Fibroblast of lung (primary cell): Measurements from ENCODE around the gene HRK. TPM values are rescaled to one million over a fixed set of nuclear protein-coding genes. Genes with fewer than 3 reads are reported as not detected.
A peak's percentile ranks its signal among the peaks of the same experiment; 100 is the strongest.

ENCODE experiments used
- DNase-seq, 2 donors: peaks; one replicate each; pipeline versions ENCODE4 v3.0.0 to v3.0.0-alpha.2; 2010; ENCODE audit warnings: low read depth in 2 of 2
- H2AFZ ChIP-seq: 2 replicates; pipeline ENCODE4 v1.5.1; 2012; ENCODE audit warnings: low read length, control low read depth, inconsistent platforms
- H3K27ac ChIP-seq: 2 replicates; pipeline ENCODE4 v1.5.1; 2011; ENCODE audit warnings: low read length, control low read depth; ENCODE audit not compliant: insufficient read depth
- H3K27me3 ChIP-seq: 2 replicates; pipeline ENCODE4 v1.5.1; 2011; ENCODE audit warnings: mild to moderate bottlenecking, low read length; ENCODE audit not compliant: control insufficient read depth, insufficient read depth
- H3K36me3 ChIP-seq: 2 replicates; pipeline ENCODE4 v1.5.1; 2011; ENCODE audit warnings: low read length; ENCODE audit not compliant: control insufficient read depth, insufficient read depth
- H3K4me1 ChIP-seq: 2 replicates; pipeline ENCODE4 v1.5.1; 2011; ENCODE audit warnings: low read length; ENCODE audit not compliant: control insufficient read depth, insufficient read depth; ENCODE audit errors: extremely low read depth
- H3K4me2 ChIP-seq: 2 replicates; pipeline ENCODE4 v1.5.1; 2011; ENCODE audit warnings: low read length, control low read depth; ENCODE audit not compliant: insufficient read depth; ENCODE audit errors: extremely low read depth
- H3K4me3 ChIP-seq, 4 experiments: fragments of 200-600 bp in 1 of 4; sonication (generic) in 1 of 4; replicated peaks in 1 of 4; 2 replicates each; pipeline ENCODE4 v1.5.1; 2011 to 2016; ENCODE audit warnings: low read length in 4 of 4, low read depth in 3 of 4, mild to moderate bottlenecking in 3 of 4, control low read depth in 2 of 4, inconsistent platforms in 1 of 4, mixed read lengths in 1 of 4; ENCODE audit not compliant: insufficient read depth in 1 of 4; ENCODE audit errors: control extremely low read depth in 1 of 4
- H3K79me2 ChIP-seq: 2 replicates; pipeline ENCODE4 v1.5.1; 2012; ENCODE audit warnings: mild to moderate bottlenecking, low read length, inconsistent platforms; ENCODE audit not compliant: control insufficient read depth, insufficient read depth
- H3K9ac ChIP-seq: 2 replicates; pipeline ENCODE4 v1.5.1; 2011; ENCODE audit warnings: mild to moderate bottlenecking, low read length, control low read depth; ENCODE audit not compliant: insufficient read depth
- H3K9me3 ChIP-seq: 2 replicates; pipeline ENCODE4 v1.5.1; 2012; ENCODE audit warnings: low read depth, low read length; ENCODE audit not compliant: control insufficient read depth, insufficient read depth
- H4K20me1 ChIP-seq: 2 replicates; pipeline ENCODE4 v1.5.1; 2011; ENCODE audit warnings: low read length; ENCODE audit not compliant: control insufficient read depth, insufficient read depth; ENCODE audit errors: extremely low read depth
- CTCF ChIP-seq, 2 donors: IDR thresholded peaks in 1 of 2; conservative IDR thresholded peaks in 1 of 2; 1 replicate in 1 of 2; 2 replicates in 1 of 2; pipeline ENCODE4 v1.5.1; 2011 to 2012; ENCODE audit warnings: low read length in 2 of 2, control low read depth in 1 of 2, inconsistent platforms in 1 of 2, low read depth in 1 of 2, mild to moderate bottlenecking in 1 of 2
- EZH2 ChIP-seq: IDR thresholded peaks from 2 replicates; pipeline ENCODE4 v1.5.1; 2012; ENCODE audit warnings: low read length, control low read depth, mild to moderate bottlenecking; ENCODE audit errors: missing control alignments
- polyA plus RNA-seq, 2 donors: library from polyadenylated mRNA; depleted of rRNA in 1 of 2; stranded (reverse) in 1 of 2; unstranded in 1 of 2; fragments of >200 nt; gene quantifications; 2 replicates each; pipeline ENCODE4 v1.2.1, GENCODE V29; 2011 to 2012; ENCODE audit warnings: missing spikeins in 1 of 2
- total RNA-seq: library from RNA; depleted of rRNA; stranded (reverse); fragments of >200 nt; gene quantifications from 2 replicates; pipeline ENCODE4 v1.2.1, GENCODE V29; 2014

HRK gene
- total and polyA plus RNA-seq, 2 donors (not counting 1 experiment from before 2014, with no cell fraction given) = under 0.01 to 0.08 TPM

DNA sequence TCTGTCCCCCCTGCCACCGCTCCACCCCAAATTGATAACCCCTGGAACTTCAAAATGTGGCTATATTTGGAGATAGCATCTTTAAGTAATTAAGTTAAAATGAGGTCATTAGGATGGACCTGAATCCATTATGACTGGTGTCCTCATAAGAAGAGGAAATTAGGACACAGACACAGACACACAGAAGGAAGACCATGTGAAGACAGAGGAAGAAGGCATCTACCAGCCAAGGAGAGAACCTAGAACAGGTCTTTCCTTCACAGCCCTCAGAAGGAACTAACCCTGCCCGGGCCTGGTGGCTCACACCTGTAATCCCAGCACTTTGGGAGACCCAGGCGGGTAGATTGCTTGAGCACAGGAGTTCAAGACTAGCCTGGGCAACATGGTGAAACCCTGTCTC lies 3.6 kb upstream of the HRK start:
- H3K27me3 ChIP-seq = peaks cover 29% of the 10 kb centered on the region
- no peak overlapping the region for H3K4me3 ChIP-seq
- no peaks in the 10 kb centered on the region for H3K9me3 ChIP-seq
- no peaks in the 10 kb centered on the region for H4K20me1 ChIP-seq
- no peaks in the 10 kb centered on the region for H3K36me3 ChIP-seq
- no peak overlapping the region for H2AFZ ChIP-seq
- no peaks in the 10 kb centered on the region for H3K4me1 ChIP-seq
- DNase-seq = no peak
- no peaks in the 10 kb centered on the region for H3K79me2 ChIP-seq
- H3K9ac ChIP-seq = no peak overlapping the region
- no peak overlapping the region for H3K27ac ChIP-seq
- H3K4me2 ChIP-seq = no peak overlapping the region
- no peak for TF ChIP-seq EZH2
- TF ChIP-seq CTCF (conservative IDR thresholded peaks at IDR 0.05 in 1 of 2, IDR thresholded peaks at IDR 0.05 in 1 of 2; ENCODE audit: low read depth in 1 of 2, low read length in 2 of 2) = no peak

DNA sequence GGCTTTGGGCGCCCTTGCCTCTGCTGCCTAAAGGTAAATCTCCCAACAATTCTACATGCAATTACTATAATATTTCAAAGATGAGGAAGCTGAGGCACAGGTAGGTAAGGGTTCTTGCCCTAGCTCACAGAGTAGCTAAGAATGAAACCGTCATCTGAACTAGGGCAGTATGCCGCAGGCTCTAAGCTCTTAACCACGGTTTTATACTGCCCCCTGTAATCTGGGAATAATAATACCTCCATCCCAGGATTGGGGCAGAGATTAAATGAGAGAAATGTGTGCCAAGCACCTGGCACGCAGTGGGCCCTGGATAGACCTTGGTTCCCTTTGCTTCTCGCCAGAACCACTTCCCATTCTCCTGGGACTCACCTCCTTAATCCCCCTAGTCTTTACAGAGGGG lies 1.5 kb upstream of the HRK start:
- TF ChIP-seq EZH2 (no peak), CTCF (conservative IDR thresholded peaks at IDR 0.05 in 1 of 2, IDR thresholded peaks at IDR 0.05 in 1 of 2; ENCODE audit: low read depth in 1 of 2, low read length in 2 of 2) (peak; percentile 25 to 30)
- Histone ChIP-seq H3K36me3 (no peaks in the 10 kb centered on the region), H3K79me2 (no peaks in the 10 kb centered on the region), H2AFZ (no peak overlapping the region), H3K9ac (no peak overlapping the region), H4K20me1 (no peaks in the 10 kb centered on the region), H3K27me3 (peaks cover 45% of the 10 kb centered on the region), H3K4me3 (no peak overlapping the region), H3K4me1 (no peaks in the 10 kb centered on the region), H3K27ac (no peak overlapping the region), H3K9me3 (no peaks in the 10 kb centered on the region), H3K4me2 (no peak overlapping the region)
- DNase-seq = peak; percentile 39 to 53

- Histone ChIP-seq H3K27ac (no peak overlapping the region), H3K9me3 (no peaks in the 10 kb centered on the region), H3K4me1 (no peaks in the 10 kb centered on the region), H3K79me2 (no peaks in the 10 kb centered on the region), H3K27me3 (peaks cover 45% of the 10 kb centered on the region), H4K20me1 (no peaks in the 10 kb centered on the region), H3K9ac (no peak overlapping the region), H3K36me3 (no peaks in the 10 kb centered on the region), H3K4me2 (no peak overlapping the region), H3K4me3 (peak overlapping the region in 1 of 4 experiments; percentile 33), H2AFZ (no peak overlapping the region)
- no peak for TF ChIP-seq CTCF (conservative IDR thresholded peaks at IDR 0.05 in 1 of 2, IDR thresholded peaks at IDR 0.05 in 1 of 2; ENCODE audit: low read depth in 1 of 2, low read length in 2 of 2)
- peak; percentile 41 for TF ChIP-seq EZH2
- no peak for DNase-seq
These were observed 751 bp upstream of the HRK start for GRCh38 chr12:116881877-116882507.
